OCI-LY7 (cell line): ENCODE data around the gene FSHR.

ENCODE experiments used
- CTCF ChIP-seq: fragments of 200-600 bp; sonication (generic); conservative IDR thresholded peaks from 2 replicates; pipeline ENCODE4 v1.5.1; 2014; ENCODE audit warnings: mild to moderate bottlenecking, antibody characterized with exemption, low read length, moderate library complexity, mixed read lengths
- EZH2phosphoT487 ChIP-seq: fragments of 200-600 bp; sonication (generic); IDR thresholded peaks from 2 replicates; pipeline ENCODE4 v1.6.1; 2018; ENCODE audit warnings: low read depth, borderline replicate concordance, mild to moderate bottlenecking, mixed run types, antibody characterized with exemption, low read length, moderate library complexity, mixed read lengths

- no peak for TF ChIP-seq CTCF
- no peak for TF ChIP-seq EZH2phosphoT487
Measured at GRCh38 chr2:49165662-49166061, 11.3 kb upstream of the FSHR start.
